ENCODE data around the gene ANGPTL7.

DNA sequence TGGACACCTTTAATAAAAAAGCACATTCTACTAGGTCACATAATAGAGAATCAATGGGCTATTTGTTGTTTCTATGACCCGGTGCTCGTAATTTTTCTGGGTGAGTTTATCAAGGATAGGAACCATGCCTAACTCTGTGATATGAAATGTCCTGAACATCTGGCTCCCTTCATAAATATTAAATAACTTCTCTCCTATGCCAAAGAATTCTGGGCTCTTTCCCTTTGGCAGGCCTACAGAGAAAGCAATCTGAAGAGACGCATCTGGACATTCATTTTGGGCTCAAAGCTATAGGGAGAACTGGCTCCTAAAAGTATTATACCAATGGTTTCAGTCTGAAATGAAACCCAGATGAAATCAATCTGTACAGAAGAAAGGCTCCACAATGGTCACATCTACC lies 38.8 kb upstream of the ANGPTL7 start:
- TF ChIP-seq POLR2A (IDR thresholded peaks at IDR 0.05; ENCODE audit: low read length): no peak
- no peak for TF ChIP-seq GATA1 (IDR thresholded peaks at IDR 0.05; ENCODE audit: low read depth, low read length)
